GM12801 (cell line): Measurements from ENCODE around the gene TUBA1C.

Source experiments
- TF ChIP-seq, protein P1 (sequence below): IDR thresholded peaks from one replicate; pipeline ENCODE4 v1.5.1; 2011; ENCODE audit warnings: control low read depth; ENCODE audit not compliant: insufficient read length; ENCODE audit errors: extremely low read depth

TUBA1C gene

DNA sequence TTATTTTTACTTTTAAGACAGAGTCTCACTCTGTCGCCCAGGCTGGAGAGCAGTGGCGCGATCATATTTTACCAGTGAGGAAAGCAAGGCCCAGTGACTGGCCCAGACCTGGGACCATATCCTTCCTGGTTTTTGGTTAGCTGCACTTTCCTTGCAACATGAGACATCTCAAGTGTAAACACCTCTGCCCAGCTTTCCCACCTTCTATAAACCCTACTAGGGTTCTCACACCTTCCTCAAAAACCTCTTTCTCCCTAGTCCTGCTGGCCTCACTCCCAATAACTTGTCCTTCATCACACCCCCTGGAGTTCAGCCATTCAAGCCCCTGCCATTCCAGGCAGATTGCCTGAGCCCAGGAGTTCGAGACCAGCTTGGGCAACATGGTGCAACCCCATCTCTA is 19.8 kb downstream of the TUBA1C start:
- TF ChIP-seq, protein P1, sequence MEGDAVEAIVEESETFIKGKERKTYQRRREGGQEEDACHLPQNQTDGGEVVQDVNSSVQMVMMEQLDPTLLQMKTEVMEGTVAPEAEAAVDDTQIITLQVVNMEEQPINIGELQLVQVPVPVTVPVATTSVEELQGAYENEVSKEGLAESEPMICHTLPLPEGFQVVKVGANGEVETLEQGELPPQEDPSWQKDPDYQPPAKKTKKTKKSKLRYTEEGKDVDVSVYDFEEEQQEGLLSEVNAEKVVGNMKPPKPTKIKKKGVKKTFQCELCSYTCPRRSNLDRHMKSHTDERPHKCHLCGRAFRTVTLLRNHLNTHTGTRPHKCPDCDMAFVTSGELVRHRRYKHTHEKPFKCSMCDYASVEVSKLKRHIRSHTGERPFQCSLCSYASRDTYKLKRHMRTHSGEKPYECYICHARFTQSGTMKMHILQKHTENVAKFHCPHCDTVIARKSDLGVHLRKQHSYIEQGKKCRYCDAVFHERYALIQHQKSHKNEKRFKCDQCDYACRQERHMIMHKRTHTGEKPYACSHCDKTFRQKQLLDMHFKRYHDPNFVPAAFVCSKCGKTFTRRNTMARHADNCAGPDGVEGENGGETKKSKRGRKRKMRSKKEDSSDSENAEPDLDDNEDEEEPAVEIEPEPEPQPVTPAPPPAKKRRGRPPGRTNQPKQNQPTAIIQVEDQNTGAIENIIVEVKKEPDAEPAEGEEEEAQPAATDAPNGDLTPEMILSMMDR = no peak

DNA sequence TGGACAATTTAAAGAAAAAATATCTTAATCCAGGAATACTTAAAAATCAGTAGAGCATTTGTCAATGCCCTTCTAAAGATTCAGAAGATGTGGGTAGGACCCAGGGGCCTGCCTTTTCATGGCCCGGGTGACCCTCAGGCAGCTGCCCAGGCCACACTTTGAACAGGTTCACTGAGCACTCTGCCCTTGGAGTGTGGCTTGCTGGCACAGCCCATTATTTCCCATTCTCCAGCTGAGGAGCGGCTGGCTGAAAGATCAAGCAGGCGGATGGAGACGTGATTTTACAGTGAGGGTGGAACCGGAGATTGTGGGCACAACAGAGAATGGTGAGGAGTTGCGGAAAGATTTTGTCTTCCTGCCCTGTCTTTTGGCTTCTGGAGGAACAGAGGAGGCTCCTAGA is 23.0 kb downstream of the TUBA1C start:
- TF ChIP-seq, protein P1 = no peak

- TF ChIP-seq, protein P1 = no peak
Observed at GRCh38 chr12:49288412-49288853, 23.6 kb downstream of the TUBA1C start.

DNA sequence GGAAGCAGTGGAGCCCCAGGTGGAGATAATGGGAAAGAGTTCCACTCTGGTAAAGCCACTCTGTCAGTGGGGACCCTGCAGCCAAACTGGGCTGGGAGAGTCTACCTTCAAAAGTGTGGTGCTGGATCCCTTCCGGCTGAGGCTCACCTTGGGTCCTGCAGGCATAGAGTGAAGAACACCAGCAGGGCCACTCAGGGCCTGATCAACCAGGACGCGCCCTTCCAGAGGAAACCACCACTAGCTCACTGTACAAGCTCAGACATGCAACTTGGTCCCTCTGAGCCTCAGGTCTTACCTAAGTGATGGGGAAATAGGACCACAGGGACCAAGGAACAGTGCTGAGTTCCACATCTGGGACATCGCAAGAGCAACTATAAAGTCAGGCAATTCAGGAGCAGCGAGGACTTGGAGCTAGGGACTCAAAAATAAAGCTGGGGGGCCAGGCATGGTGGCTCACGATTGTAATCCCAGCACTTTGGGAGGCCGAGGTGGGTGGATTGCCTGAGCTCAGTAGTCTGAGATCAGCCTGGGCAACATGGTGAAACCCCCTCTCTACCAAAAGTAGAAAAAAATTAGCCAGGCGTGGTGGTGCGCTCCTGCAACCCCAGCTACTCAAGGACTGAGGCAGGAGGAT is 24.2 kb downstream of the TUBA1C start:
- TF ChIP-seq, protein P1 = no peak

DNA sequence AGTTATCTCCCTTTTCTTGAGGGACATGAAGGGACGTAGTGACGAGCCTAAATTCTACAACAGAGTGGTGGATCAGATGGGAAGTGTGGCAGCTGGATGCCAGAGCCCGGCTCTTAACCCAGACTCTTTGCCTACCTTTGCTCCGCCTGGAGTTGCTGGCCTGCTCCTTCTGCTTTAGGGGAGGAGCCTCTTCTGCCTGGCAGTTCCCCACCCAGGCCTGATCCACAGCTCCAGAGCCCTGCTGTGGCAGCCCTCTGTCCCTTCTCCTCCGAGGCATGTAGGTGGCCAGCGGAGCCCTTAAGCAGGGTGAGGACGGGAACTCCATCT is 27.8 kb downstream of the TUBA1C start:
- TF ChIP-seq, protein P1 = no peak

GRCh38 chr12:49293056-49293956 is 28.4 kb downstream of the TUBA1C start:
- TF ChIP-seq, protein P1 = no peak

DNA sequence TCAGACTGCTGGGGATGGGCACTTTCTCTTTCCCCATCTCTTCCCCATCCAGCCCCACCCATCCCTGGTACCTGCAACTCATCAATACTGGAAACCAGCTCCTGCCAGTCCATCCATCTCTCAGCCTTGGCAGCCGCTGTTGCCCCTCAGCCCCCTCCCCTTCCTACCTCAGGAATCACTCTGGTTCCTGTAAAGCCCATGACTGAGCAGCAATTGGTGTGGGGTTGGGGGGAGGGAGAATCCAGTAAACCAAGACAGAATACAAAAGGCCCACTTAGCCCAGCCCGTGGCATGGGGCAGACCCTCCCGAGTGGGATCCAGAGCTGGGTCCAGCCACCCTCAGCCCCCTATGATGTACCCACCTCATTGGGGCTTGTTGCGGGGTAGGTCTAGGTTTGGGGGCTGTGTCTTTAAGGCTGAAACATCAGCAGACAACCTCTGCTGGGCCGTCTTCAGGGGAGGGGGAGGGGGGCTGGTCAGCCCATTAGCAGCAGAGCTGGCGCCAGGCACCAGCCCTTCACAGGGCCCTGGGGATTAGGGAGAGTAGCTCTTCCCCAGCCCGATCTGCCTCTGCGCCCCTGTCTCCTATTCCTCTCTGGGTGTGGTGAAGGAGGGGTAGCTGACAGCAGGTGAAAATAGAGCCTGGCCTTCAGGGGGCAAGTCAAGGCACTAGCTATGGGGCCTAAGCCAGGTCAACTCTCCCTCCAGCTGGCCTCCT is 29.4 kb downstream of the TUBA1C start:
- TF ChIP-seq, protein P1 = no peak
